22Rv1 (cell line): Measurements from ENCODE around the gene ZMYND15.

Experiments
- ZFX ChIP-seq: fragments of 450-650 bp; IDR thresholded peaks from 2 replicates; pipeline ENCODE4 v1.6.1; 2017; ENCODE audit warnings: antibody characterized with exemption, borderline replicate concordance
- TF ChIP-seq, protein P1 (sequence below): fragments of 450-650 bp; IDR thresholded peaks from 2 replicates; pipeline ENCODE4 v1.5.1; 2017; ENCODE audit warnings: mild to moderate bottlenecking

DNA sequence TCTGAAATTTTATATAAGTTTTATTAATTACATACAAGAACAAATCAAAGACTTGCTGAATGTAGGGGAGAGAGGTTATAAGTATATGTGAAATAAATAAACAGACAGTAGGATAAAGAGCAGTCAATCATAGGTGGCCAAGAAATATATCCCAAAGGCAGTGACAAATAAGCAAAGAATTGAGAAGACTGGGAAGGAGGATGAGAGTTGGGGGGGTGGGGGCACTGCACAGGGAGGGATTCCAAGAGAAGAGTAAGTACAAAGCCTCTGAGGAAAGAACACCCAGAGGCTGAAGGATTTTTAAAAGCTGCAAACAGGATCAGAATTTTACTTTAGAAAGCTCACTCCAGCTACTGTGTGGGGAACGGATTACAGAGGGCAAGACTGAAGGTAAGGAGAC, 38.5 kb upstream of the ZMYND15 start:
- TF ChIP-seq, protein P1, sequence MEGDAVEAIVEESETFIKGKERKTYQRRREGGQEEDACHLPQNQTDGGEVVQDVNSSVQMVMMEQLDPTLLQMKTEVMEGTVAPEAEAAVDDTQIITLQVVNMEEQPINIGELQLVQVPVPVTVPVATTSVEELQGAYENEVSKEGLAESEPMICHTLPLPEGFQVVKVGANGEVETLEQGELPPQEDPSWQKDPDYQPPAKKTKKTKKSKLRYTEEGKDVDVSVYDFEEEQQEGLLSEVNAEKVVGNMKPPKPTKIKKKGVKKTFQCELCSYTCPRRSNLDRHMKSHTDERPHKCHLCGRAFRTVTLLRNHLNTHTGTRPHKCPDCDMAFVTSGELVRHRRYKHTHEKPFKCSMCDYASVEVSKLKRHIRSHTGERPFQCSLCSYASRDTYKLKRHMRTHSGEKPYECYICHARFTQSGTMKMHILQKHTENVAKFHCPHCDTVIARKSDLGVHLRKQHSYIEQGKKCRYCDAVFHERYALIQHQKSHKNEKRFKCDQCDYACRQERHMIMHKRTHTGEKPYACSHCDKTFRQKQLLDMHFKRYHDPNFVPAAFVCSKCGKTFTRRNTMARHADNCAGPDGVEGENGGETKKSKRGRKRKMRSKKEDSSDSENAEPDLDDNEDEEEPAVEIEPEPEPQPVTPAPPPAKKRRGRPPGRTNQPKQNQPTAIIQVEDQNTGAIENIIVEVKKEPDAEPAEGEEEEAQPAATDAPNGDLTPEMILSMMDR, result no peak
- TF ChIP-seq ZFX, result no peak
